ENCODE measurements around the gene LDLRAD4. TPM values are rescaled to one million over a fixed set of nuclear protein-coding genes. Genes with fewer than 3 reads are reported as not detected.

The LDLRAD4 gene
- polyA plus RNA-seq, 1 donor: 9.3 TPM

DNA sequence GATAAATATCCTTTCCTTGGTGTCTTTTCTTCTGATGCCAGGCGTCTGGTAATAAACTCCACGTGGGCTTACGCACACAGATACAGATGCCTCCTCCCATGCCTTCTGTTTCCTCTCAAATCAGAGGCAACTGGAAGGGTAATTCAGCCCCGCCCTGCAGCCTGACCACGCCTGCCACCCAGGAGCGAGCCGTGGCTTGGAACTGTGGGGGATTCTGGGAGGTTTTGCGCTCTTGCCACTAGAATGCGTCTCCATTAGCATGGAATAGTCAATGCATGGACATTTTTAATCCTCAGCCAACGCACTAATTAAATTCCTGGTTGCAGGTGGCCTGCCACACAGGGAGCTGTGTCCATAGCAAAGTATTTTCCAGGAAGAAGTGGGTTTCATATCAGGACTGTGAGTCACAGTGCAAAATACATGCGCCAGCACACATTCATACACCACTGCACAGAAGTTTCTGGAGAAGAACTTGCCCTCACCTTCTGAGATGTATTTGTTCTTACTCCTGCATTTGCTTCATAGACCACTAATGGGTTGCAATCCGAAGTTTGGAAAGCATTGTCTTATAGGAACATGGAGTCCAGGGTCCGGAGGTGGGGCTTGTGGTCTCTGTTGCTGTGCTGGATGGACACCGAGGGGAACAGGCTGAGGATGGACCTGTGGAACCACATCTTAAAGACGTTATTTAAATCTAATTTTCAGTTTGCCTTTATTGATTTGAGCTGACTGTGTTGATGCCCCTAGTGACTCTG, 151.4 kb downstream of the LDLRAD4 start:
- no peak for DNase-seq (ENCODE audit: low read depth)

DNA sequence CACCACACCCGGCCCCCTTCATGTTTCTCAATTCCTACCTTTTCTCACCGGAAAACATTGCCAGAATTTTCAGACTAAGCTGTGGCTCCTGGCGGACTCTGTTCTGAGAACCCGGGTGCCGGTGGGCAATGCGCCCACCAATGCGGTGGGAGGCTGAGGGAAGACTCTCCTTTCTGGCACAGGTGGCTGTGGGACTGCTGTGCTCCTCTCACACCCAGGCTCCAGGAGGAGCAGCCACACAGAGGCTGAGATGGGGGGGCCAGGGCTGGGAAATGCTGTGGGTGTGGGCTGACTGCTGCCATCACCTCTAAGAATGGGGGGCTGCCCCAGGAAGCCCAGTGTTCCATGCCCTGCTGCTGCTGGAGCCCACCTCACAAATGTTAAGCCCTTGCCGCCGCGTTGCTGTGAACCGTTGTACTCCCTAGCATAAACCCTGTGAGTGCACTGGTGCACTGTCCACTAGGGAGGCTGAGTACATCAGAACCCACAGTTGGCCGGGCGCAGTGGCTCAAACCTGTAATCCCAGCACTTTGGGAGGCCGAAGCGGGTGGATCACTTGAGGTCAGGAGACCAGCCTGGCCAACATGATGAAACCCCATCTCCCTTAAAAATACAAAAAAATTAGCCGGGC, 152.6 kb downstream of the LDLRAD4 start:
- no peak for DNase-seq (ENCODE audit: low read depth)

- DNase-seq (ENCODE audit: low read depth): no peak
These were observed 153.3 kb downstream of the LDLRAD4 start for GRCh38 chr18:13371689-13372418.

DNA sequence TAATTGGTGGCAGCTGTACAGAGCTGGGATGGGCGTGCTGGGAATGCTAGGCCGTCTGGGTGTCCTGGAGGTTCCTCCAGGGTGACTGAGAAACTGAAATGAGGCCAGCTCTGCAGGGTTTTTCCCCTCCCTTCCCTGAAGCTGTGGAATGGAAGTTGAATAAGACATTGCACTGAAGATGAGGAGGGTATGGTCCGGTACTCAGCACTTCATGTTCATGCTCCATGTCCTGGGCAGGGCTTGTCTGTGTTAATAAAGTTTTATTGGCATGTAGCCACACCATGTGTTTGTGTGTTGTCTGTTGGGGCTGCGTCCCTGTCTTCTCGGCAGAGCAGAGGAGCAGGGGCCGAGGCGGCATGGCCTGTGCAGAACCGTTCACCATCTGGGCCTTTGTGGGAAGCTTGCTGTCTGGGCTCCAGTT, 154.0 kb downstream of the LDLRAD4 start:
- no peak for DNase-seq (ENCODE audit: low read depth)

DNA sequence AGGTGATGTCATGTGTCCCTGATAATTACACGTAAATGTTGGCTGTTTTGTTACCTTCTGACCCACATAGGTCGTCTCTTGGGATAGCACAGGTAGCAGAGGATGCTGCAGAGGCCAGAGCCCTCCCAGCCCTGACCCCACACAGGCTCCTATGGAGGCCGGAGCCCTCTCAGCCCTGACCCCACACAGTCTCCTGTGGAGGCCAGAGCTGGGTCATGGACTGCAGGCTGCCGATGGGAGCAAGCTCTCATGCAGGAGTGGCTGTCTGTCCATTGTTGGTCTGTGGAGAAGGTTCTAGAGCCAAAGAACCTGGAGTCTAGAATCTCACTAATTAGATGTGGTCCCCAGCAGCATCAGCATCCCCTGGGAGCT, 155.5 kb downstream of the LDLRAD4 start:
- DNase-seq (ENCODE audit: low read depth): no peak

GRCh38 chr18:13374468-13375301, 156.1 kb downstream of the LDLRAD4 start:
- no peak for DNase-seq (ENCODE audit: low read depth)

GRCh38 chr18:13375302-13376255, 157.0 kb downstream of the LDLRAD4 start:
- DNase-seq (ENCODE audit: low read depth): peak; percentile 41

- no peak for DNase-seq (ENCODE audit: low read depth)
These were observed 157.8 kb downstream of the LDLRAD4 start for GRCh38 chr18:13376298-13376840.

- DNase-seq (ENCODE audit: low read depth): no peak
These were observed 158.3 kb downstream of the LDLRAD4 start for GRCh38 chr18:13376841-13377351.

DNA sequence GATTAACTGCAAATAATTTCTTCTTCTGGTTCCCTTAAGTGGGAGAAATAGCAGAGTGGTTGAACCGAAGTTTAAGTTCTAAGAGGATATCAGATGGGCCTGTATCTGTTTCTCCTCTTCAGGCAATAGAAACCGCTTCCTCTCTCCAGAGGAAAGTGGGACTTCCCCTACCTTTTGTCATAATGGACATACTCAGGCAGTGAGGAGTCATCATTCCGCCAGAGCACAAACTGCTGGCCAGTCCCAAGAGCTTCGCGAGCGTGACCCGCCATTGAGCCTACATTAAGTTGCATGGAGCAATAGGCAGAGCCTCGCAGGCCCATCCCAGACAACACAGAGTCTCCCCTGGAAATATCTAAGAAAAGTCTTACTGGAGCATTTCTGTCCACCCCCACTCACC, 158.9 kb downstream of the LDLRAD4 start:
- no peak for DNase-seq (ENCODE audit: low read depth)

- no peak for DNase-seq (ENCODE audit: low read depth)
These were observed 159.6 kb downstream of the LDLRAD4 start for GRCh38 chr18:13378150-13378549.

DNA sequence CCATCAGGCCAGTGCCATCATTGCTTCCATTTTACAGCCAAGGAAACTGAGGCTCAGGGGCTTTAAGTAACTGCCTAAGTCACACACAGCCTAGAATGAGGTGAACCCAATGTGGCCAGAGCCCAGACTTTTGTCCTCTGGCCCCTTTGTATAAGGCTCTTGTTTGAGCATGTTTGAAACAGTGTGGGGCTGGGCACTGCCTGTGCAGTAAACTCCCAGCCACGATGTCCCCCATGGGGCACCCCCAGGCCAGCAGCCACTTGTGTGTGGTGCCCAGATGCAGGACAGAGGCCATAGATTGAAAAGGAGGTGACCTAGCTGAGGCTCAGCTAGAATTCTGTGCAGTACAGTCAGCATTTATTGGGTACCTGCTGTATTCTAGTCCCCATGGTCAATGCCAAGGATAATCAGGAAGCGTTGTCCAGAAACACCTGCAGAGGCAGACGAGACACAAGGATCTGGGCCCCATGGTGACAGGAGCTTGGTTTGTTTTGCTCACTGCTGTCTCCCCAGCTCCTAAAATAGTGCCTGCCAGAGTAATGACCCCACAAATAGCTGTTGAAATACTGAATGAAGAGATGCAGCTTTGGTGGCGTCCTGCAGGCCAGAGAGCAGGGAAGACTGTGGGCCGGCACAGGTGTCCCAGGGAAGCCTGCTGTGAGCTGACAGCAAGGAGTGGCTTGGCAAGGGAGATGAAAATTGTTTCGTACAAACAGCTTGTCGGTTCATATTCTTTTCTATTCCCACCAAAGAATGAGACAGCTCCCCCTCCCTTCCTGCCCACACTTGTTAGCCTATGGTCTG, 160.7 kb downstream of the LDLRAD4 start:
- no peak for DNase-seq (ENCODE audit: low read depth)

DNA sequence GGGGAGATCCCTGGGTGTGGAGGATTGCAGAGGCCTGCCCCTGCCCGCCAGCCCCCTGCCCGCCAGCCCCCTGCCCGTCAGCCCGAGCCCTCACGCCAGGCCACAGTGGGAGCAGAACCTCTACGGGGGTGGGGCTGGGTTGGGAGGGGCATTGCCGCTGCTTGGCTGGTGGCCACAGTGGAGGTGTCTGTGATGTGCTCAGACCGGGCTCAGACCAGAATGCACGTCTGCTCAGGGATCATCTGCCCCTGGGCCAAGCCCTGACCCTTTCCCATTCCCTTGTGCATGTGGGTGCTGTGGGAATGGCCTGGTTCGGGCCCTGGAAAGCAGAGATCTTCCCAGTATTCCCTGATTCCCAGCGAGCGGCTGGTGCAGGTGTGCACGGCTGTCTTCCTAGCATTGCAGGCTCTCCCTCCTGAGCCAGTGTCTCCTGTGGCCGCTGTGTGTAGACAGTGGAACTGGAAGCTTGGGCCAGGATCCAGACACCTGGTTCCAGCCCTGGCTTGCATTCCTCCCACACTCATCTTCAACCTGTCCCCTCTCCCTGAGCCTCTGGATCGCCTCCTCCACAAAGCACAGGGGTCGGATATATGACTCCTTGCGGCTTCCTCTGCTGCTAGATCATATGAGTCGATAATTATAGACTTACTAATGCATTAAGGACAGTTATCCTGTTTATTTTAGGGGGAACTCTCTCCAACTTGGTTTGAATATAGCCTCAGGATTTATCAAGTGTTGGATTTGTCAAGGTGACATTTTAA, 161.6 kb downstream of the LDLRAD4 start:
- DNase-seq (ENCODE audit: low read depth): no peak

GRCh38 chr18:13380691-13381070, 162.1 kb downstream of the LDLRAD4 start:
- DNase-seq (ENCODE audit: low read depth): no peak

- no peak for DNase-seq (ENCODE audit: low read depth)
These were observed 162.8 kb downstream of the LDLRAD4 start for GRCh38 chr18:13381331-13381730.

GRCh38 chr18:13381944-13382365, 163.4 kb downstream of the LDLRAD4 start:
- peak; percentile 76 for DNase-seq (ENCODE audit: low read depth)

DNA sequence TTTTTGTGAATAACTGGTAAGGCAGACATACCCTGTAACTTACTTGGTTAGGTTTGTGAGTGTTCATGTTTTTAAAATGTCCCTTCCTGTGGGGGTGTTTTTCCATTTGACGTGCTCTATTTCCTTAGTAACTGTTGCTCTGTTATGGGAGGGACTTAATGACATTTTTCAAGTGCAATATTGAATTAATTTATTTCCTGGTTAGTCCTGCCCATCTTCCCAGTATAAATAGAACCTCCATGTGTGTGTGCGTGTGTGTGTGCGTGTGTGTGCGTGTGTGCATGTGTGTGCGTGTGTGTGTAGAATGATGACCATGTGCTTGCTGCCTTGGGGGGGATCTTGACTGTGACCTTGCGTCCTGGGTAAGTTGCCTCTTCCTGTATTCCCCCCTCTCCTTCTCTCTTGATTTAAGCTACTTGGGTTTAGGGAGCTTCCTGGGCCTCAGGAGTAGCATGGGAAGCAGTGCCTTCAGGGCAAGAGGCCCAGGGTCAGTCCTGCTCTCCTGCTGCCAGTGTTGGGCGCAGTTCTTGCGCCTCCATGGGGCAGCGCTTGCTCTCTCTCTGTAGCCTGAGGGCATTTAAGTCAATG, 163.9 kb downstream of the LDLRAD4 start:
- peak; percentile 75 for DNase-seq (ENCODE audit: low read depth)

Data from forelimb muscle (tissue), 1 donor.